HS-27A (cell line): ENCODE results near the gene CDH4.
"Not testable (repeated sequence)": the region's sequence is repeated elsewhere in the genome, so short reads cannot be mapped to it uniquely, and the experiment has no call there.

Experiments
- DNase-seq: peaks from one replicate; pipeline ENCODE4 v3.0.0-alpha.2; 2012; ENCODE audit warnings: low read depth, missing footprints

The CDH4 gene

DNA sequence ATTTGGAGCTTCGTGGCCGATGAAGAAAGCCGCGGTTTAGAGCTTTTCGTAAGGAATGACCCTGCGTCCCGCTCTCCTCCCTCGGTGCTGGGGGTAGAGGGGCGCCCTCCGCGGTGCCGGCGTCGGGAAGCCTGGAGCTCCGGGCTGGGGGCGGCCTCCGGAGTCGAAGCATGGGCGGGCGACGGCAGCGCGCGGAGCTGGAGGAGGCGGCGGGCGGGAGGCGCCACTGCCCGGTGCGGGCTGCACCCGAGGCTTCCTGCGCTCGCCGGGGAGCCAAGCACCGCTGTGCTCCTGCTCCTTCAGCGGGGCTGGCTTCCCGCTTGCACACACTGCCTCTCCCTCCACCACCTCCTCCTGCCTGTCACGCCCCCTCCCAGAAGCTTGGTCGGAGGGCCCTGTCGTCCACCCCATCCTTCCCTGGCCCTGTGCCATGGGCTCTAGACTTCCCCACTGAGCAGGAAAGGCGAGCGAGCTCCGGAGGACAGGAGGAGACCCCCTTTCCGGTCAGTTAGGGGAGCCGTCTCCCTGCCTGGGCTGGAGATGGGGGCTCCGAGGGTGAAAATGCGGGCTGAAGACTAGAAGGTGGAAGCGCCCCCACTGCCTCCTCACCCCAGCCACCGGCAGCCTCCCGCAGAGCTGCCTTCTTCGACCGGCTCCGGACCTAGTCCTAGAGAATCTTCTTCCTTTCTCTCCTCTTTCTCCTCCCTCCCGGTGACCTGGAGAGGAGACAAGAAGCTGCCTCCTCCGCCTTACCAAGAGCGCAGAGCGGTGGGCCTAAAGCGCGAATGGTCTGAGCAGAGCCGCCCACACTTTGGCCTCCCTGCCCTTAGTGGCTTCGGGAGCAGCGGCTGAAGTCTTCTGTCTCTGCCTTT, 1.8 kb downstream of the CDH4 start:
- DNase-seq = no peak

- no peak for DNase-seq
Measured at GRCh38 chr20:61254881-61255626, 3.0 kb downstream of the CDH4 start.

GRCh38 chr20:61256365-61256764, 4.3 kb downstream of the CDH4 start:
- DNase-seq = no peak

DNA sequence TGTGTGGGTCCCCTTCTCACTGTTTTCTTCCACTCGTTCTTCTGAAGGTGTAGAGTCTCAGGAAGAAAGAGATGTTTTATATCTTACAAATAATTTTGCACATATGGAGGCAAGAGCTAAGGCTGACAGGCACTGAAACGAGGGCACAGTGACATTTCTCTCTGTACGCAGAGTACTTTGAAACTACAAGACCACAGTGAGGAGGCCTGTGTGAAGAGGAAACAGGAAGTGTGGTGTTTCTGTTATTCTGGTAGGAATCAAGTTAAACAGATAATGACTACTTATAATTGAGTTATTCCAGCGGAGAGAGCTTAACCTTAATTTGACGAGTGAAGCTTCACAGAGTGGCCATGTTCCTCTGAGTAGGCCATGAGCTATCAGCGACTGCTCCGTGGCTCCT, 4.8 kb downstream of the CDH4 start:
- DNase-seq = no peak

DNA sequence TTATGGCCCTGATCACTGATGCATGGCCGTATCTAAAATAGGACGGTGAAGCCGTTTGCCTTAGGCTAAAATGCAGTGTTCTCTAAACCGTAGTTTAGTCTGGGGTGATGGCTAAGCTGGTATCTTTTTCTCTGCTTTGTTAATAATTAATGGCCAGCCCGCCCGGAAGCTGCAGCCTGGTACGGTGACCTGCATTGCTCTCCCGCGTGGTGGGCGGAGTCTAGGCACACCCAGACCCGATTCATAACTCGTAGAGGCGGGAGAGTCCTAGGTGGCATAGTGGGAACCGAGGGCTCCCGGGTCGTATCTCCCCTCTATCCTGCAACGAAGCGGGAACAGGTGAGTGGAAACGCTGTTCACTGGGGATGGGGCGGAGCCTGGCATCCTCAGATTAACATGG, 5.5 kb downstream of the CDH4 start:
- DNase-seq = no peak

DNA sequence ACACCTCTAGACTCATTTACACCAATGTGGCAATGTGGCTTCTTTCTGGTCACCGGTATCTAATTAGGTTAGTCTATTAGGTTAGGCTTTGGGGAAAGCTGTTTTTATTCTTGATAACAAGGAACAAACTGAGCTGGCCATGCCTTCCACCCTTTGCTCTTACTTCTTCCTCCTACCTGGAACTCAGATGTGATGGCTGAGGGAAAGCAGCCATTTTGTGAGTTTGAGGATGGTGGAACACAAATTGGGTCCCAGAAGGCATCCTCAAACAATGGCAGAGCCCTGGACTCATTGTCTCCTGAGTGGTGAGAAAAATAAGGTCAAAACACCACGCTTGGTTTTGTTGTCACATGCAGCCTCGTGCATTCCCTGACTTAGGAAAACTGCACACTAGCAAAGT, 7.7 kb downstream of the CDH4 start:
- DNase-seq = no peak

GRCh38 chr20:61260905-61261304, 8.8 kb downstream of the CDH4 start:
- no peak for DNase-seq

GRCh38 chr20:61262036-61262435, 10.0 kb downstream of the CDH4 start:
- no peak for DNase-seq

DNA sequence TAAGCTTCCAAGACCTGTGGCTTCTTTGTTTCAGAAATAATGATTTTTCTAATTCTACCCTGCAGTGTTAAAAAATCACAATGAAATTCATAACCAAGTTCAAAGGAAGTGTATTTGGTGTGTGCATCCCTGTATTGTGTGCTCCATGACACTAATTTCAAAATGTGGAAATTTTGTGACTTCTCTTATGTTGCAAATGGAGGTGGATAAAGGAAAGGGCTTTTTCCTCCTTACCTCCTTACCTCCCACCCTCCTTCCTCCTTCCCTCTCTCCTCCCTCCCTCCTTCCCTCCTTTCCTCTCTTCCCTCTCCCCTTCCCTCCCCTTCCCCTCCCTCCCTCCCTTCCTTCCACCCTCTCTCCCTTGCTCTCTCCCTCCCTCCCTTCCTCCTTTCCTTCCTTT, 10.5 kb downstream of the CDH4 start:
- no peak for DNase-seq

- no peak for DNase-seq
Measured at GRCh38 chr20:61263084-61263695, 11.1 kb downstream of the CDH4 start.

DNA sequence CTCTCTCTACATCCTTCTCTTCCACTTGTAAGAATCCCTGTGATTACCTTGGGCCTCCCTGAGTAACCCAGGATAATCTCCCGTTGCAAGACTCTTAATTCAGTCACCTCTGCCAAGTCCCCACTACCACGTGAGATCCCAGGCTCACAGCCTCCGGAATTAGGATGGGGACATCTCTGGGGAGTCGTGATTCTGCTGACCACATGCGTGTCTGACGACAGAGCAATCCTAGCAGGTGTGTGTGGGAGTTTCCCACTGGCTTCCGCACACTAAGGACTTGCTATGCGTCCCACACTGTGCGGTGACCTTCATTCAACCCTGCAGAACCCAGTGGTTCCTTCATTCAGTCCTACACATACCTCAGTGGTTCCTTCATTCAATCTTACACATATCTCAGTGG, 11.9 kb downstream of the CDH4 start:
- DNase-seq = no peak

DNA sequence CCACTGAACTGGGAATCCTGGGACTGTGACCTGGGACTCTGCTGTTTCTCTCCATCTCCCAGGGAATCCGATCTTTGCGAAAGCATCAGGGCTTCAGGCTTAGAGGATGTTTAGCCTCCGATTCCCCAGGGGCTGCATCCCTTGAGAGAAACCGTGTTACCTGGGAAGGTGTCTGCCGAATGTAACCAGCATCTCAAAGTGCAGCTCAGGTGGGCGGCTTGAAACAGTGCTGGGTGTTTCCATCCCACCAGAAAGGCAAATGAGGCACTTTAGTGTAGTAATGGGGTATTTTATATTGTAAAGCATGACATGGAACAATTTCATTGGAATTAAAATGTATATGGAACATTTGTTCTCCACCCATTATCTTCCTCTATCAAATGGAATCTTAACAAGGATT, 15.2 kb downstream of the CDH4 start:
- no peak for DNase-seq

GRCh38 chr20:61268024-61268423, 16.0 kb downstream of the CDH4 start:
- no peak for DNase-seq

- DNase-seq = no peak
Measured at GRCh38 chr20:61271312-61272231, 19.5 kb downstream of the CDH4 start.

- not testable (repeated sequence) for DNase-seq
Measured at GRCh38 chr20:61273024-61273423, 21.0 kb downstream of the CDH4 start.

DNA sequence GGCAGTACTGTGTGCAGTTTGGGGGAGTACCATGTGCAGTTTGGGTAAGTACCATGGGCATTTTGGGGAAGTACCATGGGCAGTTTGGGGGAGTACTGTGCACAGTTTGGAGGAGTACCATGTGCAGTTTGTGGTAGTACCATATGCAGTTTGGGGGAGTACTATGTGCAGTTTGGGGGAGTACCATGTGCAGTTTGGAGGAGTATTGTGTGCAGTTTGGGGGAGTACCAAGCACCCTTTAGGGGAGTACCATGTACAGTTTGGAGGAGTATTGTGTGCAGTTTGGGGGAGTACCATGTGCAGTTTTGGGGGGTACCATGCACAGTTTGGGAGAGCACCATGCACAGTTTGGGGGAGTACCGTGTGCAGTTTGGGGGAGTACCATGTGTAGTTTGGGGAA, 21.6 kb downstream of the CDH4 start:
- DNase-seq = not testable (repeated sequence)

DNA sequence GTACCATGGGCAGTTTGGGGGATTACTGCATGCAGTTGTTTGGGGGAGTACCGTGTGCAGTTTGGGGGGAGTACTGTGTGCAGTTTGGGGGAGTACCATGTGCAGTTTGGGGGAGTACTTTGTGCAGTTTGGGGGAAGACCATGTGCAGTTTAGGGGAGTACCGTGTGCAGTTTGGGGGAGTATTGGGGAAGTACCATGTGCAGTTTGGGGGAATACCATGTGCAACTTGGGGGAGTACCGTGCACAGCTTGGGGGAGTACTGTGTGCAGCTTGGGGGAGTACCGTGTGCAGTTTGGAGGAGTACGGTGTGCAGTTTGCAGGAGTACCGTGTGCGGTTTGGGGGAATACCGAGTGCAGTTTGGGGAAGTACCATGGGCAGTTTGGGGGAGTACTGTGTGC, 22.3 kb downstream of the CDH4 start:
- DNase-seq = no peak

GRCh38 chr20:61278296-61278695, 26.2 kb downstream of the CDH4 start:
- no peak for DNase-seq

DNA sequence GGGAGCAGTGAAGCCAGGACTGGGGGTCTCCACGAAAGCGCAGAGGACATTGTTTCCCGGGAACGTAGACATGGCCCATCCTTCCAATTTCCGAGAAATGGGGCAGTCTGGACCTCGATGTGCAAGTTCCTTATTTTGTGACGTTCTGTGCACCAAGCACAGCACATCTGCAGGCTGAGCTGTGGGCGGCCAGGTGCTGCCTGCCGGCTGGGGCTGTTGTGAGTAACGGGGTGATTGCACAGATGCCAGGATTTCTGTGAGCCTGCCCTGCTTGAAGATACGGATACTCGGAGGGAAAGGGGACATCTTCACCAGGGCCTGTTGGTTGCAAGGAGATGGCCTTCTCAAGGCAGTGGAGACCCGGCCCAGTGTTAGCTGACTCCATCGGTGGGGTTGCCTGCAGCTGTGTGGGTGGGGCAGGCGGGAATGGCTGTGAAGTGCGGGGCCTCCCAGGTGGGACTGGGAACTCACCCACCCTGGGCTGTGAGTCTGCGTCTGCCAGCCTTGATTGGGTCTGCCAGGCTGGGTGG, 27.6 kb downstream of the CDH4 start:
- no peak for DNase-seq

- no peak for DNase-seq
Measured at GRCh38 chr20:61280217-61280980, 28.3 kb downstream of the CDH4 start.

DNA sequence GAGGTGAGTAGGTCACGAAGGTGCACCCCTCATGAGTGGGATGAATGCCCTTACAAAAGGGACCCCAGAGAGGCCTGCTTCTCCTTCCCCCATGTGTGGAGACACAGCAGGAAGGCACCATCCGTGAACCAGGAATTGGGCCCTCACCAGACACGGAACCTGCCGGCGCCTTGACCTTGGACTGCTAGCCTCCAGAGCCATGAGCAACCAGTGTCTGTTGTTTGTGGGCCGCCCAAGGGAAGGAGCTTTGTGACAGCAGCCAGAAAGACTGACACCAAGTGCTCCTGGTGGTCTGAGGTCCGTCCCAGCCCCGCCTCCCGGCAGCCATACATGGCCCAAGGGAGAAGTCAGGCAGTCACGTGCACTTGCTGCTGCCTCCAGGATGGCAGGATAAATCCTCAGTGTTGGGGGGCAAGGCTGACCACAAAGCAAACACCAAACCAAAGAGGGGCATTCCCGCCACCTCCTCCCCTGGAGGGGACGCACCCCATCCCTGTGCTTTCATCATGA, 29.3 kb downstream of the CDH4 start:
- no peak for DNase-seq
